ENCODE results near the gene ARHGEF11. TPM values are rescaled to one million over a fixed set of nuclear protein-coding genes. Genes with fewer than 3 reads are reported as not detected.

ARHGEF11 gene
- total and polyA plus RNA-seq, 8 donors, result 9.1 to 21.0 (median 12.3) TPM

DNA sequence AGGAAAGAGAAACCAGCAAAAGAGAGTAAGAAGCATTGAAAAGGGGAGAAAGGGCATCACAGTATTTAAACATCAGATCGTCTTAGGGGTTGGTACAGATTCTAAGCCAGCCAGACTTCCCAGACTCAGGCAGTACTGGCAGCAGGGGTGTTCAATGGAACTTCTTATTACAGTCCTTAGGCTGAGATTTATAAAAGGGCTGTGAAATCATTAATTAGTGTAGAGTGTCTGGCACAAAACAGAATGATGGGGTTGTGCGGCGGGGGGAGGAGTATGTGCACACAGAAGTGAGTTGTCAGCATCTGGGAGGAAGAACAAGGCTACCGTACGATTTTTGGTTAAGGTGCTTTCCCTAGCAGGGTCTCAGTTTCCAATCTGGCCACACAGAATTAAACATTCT, 38.2 kb downstream of the ARHGEF11 start:
- intact Hi-C loops (cut with DNase I), result no loop called here
- Histone ChIP-seq H3K9me3 (no peaks in the 10 kb centered on the region), H3K4me3 (no peak overlapping the region), H3K27me3 (no peaks in the 10 kb centered on the region), H3K27ac (no peak overlapping the region), H3K36me3 (no peaks in the 10 kb centered on the region), H3K4me1 (no peaks in the 10 kb centered on the region)
- DNase-seq (no peak), FAIRE-seq (no peak), ATAC-seq (peak in 1 of 4 donors; percentile 17)
- TF ChIP-seq CTCF (IDR thresholded peaks at IDR 0.05), result no peak
- 53 to 54% methylated on average over 5 of the region's 5 CpGs for WGBS, 2 donors

DNA sequence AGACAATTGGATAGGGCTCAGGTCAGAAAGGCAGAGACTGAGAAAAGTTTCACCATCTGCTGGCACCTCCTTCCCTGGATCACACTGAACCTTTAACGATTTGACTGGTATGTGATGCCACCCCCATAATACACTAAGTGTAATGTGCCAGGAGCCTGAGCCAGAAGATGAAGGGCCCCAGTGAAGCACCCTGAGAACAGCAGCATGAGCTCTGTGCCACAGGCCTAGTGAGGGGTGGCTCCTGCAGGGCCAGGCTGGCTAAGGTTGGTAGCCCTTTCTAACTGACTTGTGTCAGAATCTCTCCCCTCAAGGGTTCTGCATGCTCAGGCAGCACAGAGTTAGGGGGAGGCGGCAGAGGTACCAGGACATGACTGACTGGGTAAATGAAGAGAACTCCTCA, 38.9 kb downstream of the ARHGEF11 start:
- no peaks in the 10 kb centered on the region for H3K9me3 ChIP-seq
- H3K27me3 ChIP-seq, result no peaks in the 10 kb centered on the region
- WGBS, 2 donors, result 66 to 69% methylated on average over 2 of the region's 2 CpGs
- FAIRE-seq (no peak), ATAC-seq (no peak), DNase-seq (no peak)
- no peak overlapping the region for H3K4me3 ChIP-seq
- H3K36me3 ChIP-seq, result no peaks in the 10 kb centered on the region
- H3K27ac ChIP-seq, result no peak overlapping the region
- H3K4me1 ChIP-seq, result no peaks in the 10 kb centered on the region
- no peak for TF ChIP-seq CTCF (IDR thresholded peaks at IDR 0.05)
- intact Hi-C loops (cut with DNase I), result no loop called here

DNA sequence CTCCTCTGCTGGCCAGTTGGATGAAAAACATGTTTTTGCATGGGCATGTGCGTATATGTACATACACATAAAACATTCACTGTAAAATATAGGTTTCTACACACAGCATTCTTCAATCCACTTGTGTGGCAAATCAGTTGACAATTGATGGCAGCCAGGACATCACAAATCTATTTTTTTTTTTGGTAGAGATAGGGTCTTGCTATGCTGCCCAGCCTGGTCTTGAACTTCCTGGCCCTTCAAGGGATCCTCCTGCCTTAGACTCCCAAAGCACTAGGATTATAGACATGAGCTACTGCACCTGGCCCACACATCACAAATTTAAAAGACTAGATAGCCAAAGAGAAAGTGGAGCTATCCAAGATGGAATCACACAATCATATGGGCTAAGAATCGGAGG, 39.6 kb downstream of the ARHGEF11 start:
- 50 to 76% methylated on average over 2 of the region's 2 CpGs for WGBS, 2 donors
- H3K9me3 ChIP-seq, result no peaks in the 10 kb centered on the region
- no peak overlapping the region for H3K4me3 ChIP-seq
- TF ChIP-seq CTCF (IDR thresholded peaks at IDR 0.05), result no peak
- H3K27me3 ChIP-seq, result no peaks in the 10 kb centered on the region
- intact Hi-C loops (cut with DNase I), result no loop called here
- DNase-seq (no peak), ATAC-seq (no peak), FAIRE-seq (no peak)
- no peaks in the 10 kb centered on the region for H3K36me3 ChIP-seq
- H3K4me1 ChIP-seq, result no peaks in the 10 kb centered on the region
- no peak overlapping the region for H3K27ac ChIP-seq

- intact Hi-C loops (cut with DNase I), result no loop called here
- DNase-seq (no peak), ATAC-seq (no peak), FAIRE-seq (no peak)
- Histone ChIP-seq H3K36me3 (no peaks in the 10 kb centered on the region), H3K27ac (no peak overlapping the region), H3K9me3 (no peaks in the 10 kb centered on the region), H3K27me3 (no peaks in the 10 kb centered on the region), H3K4me1 (no peaks in the 10 kb centered on the region), H3K4me3 (no peak overlapping the region)
- TF ChIP-seq CTCF (IDR thresholded peaks at IDR 0.05), result no peak
- WGBS, 2 donors, result 68 to 69% methylated on average over 3 of the region's 3 CpGs
Observed at GRCh38 chr1:157004806-157005205, 40.7 kb downstream of the ARHGEF11 start.

- FAIRE-seq (no peak), ATAC-seq (no peak), DNase-seq (no peak)
- WGBS, 2 donors, result 86 to 87% methylated on average over 4 of the region's 4 CpGs
- no peak for TF ChIP-seq CTCF (IDR thresholded peaks at IDR 0.05)
- no peak overlapping the region for H3K4me3 ChIP-seq
- intact Hi-C loops (cut with DNase I), result no loop called here
- no peaks in the 10 kb centered on the region for H3K36me3 ChIP-seq
- no peak overlapping the region for H3K27ac ChIP-seq
- no peaks in the 10 kb centered on the region for H3K9me3 ChIP-seq
- no peaks in the 10 kb centered on the region for H3K4me1 ChIP-seq
- no peaks in the 10 kb centered on the region for H3K27me3 ChIP-seq
Observed at GRCh38 chr1:157004327-157004726, 41.2 kb downstream of the ARHGEF11 start.

Data from pancreas (tissue), 10 donors.